ENCODE results near the gene CUL3.
"Not testable (repeated sequence)": the region's sequence is repeated elsewhere in the genome, so short reads cannot be mapped to it uniquely, and the experiment has no call there.

Gene CUL3

DNA sequence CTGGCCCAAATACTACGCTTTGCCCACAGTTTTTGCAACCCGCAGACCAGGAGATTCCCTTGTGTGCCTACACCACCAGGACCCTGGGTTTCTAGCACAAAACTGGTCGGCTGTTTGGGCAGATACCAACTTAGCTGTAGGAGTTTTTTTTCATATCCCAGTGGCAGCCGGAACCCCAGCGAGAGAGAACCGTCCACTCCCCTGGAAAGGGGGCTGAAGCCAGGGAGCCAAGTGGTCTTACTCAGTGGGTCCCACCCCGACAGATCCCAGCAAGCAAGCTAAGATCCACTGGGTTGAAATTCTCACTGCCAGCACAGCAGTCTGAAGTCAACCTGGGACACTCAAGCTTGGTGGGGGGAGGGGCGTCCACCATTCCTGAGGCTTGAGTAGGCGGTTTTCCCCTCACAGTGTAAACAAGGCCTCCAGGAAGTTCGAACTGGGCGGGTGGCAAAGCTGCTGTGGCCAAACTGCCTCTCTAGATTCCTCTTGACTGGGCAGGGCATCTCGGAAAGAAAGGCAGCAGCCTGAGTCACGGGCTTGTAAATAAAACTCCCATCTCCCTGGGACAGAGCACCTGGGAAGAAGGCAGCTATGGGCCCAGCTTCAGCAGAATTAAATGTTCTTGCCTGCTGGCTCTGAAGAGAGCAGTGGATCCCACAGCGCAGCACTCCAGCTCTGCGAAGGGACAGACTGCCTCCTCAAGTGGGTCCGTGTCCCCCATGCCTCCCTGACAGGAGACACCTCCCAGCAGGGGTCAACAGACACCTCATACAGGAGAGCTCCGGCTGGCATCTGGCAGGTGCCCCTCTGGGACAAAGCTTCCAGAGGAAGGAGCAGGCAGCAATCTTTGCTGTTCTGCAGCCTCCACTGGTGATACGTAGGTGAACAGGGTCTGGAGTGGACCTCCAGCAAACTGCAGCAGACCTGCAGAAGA, 99.8 kb downstream of the CUL3 start:
- DNase-seq (ENCODE audit: low read depth in 1 of 2, low spot score in 1 of 2) = not testable (repeated sequence)

DNA sequence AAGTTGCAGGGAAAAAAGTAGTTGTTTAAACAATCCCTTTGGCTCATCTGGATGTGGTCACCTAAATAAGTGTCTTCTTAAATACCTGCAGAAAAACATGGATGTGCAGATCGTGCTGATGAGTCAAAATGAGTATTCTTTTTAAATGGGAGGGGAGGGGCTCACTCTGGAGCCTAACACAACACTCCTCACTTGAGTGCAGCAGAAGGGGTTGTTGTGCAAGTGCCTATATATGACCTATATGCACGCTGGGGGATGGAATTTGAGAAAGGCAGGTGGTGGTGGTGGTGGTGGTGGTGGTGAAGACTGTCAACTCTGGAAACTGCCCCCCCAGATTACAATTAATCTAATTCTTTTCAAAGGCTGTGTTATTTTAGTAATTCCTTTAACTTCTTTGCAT, 105.3 kb downstream of the CUL3 start:
- no peak for DNase-seq (ENCODE audit: low read depth in 1 of 2, low spot score in 1 of 2)

DNA sequence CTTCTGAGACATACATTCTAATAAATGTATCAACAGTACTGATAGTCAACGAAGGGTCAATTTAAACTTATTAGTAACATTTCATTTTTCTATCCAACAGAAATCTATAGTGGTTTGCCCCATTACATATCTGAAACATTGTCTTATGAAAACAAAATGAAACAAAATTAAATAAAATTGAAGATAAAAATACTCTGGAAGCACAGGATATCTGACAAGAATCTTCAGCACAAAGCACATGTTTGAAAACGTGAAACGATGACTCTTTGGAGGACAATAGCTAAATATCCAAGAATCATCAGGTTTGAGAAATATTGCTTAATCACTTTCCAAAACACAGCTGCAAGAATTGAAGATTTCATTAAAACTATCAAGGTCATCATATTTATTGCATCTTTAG, 112.3 kb downstream of the CUL3 start:
- DNase-seq (ENCODE audit: low read depth in 1 of 2, low spot score in 1 of 2) = no peak

DNA sequence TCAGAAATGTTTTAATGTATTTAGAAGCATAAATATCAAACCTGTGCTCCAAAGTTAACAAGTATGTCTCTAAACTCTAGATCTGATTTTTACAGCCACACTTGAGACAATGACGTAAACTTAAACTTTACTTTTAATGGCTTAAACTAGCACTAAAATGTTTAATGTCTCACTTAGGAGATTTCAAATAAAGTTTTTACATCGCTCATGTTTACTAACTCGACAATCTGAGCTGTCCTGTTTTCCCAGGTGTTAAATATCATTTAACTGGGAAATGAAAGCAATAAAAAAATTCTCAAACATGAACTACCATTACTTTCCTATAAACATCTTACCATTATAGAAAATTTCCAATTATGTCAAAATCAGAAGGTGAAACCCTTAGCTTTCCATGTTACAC, 113.0 kb downstream of the CUL3 start:
- no peak for DNase-seq (ENCODE audit: low read depth in 1 of 2, low spot score in 1 of 2)

DNA sequence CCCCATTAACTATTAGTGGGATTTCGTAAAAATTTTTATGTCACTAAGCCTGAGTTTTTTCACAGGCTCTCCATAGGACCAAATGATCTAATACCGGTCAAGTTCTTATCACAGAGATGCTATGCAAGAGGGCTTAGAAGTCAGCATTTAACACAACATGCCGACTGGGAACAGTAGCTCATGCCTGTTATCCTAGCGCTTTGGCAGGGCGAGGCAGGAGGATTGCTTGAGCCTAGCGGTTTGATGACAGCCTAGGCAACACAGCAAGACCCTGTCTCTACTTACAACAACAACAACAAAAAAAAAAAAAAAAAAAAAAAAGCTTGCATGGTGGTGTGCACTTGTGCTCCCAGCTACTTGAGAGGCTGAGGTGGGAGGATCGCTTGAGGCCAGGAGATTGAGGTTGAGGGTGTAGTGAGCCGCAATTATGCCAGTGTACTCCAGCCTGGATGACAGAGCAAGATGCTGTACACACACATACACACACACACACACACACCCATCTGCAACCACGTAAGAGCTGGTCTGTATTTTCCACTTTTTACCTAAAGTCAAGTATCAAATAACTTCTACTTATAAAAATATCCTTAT, 115.7 kb downstream of the CUL3 start:
- no peak for DNase-seq (ENCODE audit: low read depth in 1 of 2, low spot score in 1 of 2)

DNA sequence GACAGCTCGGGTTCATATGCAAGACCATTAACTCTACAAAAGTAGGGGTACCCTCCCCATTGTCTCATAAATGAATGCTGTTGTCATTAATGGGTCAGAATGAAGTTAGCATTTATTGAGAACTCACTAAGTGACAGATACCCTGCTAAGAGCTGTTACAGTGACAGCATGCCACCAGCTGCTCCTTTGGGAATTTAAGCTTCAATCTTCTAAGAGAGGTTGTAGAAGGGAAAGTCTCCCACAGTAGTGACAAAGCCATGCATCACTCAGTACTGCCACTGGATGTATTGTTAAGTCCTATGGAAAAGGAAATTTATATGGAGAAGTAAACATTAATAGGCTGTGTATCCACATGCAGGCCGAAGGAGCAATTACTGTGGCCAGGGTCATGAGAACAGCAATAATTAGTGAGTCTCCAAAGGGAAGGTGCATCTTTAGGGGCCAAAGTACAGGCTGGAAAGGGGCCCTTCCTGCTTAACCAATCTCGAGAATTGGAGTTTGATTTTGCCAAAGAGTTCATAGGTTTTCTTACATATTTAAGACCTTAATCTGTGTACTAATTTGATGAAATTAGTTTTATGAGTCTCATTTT, 118.8 kb downstream of the CUL3 start:
- no peak for DNase-seq (ENCODE audit: low read depth in 1 of 2, low spot score in 1 of 2)

DNA sequence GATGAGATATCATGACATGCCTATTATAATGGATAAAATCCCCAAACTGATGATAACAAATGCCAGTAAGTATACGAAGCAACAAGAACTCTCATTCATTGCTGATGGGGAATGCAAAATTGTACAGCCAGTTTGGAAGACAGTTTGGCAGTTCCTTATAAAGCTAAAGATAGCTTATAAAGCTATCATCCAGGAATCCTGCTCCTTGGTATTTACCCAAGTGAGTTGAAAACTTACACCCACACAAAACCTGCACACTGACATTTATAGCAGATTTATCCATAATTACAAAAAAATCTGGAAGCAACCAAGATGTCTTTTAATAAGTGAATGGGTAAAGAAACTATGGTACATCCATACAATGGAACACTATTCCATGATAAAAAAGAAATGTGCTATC, 123.8 kb downstream of the CUL3 start:
- DNase-seq (ENCODE audit: low read depth in 1 of 2, low spot score in 1 of 2) = no peak

DNA sequence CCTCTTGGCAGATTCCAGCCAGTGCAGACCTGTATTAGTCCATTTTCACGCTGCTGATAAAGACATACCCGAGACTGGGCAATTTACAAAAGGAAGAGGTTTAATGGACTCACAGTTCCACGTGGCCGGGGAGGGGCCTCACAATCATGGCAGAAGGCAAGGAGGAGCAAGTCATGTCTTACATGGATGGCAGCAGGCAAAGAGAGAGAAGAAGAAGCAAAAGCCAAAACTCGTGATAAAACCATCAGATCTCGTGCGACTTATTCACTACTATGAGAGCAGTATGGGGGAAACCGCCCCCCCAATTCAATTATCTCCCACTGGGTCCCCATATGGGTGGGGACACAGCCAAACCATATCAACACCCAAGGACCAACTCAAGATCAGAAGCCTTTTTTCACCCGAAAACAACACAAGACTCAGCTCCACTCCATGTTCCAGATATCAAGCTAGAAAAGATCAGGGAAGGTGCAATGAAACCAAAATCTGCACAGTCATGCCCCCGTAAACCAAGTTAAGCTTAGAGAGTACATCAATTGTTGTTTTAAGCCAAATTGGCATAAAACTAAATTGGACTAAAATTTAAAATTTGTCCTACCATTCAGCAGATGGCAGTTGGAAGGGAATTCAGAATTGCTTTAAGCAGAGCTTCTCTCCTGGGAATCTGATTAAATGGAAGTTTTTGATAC, 127.6 kb downstream of the CUL3 start:
- DNase-seq (ENCODE audit: low read depth in 1 of 2, low spot score in 1 of 2) = no peak

DNA sequence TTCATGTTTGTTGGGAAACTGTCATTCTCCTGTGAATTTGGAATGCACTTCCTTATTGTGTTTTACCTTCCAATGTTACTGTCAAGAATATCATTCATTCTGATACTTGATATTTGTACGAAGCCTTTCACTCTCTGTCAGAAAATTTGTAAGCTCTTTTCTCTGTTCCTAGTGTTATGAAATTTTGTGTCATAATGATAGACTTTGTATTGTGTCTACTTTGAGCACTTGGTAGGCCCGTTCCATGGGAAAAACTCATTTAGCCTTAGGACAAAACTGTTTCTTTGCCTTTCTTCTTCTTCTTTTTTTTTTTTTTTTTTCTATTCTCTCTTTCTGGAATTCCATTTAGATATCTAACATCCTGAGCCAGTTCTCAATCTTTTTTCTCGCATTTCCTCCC, 131.3 kb downstream of the CUL3 start:
- no peak for DNase-seq (ENCODE audit: low read depth in 1 of 2, low spot score in 1 of 2)

DNA sequence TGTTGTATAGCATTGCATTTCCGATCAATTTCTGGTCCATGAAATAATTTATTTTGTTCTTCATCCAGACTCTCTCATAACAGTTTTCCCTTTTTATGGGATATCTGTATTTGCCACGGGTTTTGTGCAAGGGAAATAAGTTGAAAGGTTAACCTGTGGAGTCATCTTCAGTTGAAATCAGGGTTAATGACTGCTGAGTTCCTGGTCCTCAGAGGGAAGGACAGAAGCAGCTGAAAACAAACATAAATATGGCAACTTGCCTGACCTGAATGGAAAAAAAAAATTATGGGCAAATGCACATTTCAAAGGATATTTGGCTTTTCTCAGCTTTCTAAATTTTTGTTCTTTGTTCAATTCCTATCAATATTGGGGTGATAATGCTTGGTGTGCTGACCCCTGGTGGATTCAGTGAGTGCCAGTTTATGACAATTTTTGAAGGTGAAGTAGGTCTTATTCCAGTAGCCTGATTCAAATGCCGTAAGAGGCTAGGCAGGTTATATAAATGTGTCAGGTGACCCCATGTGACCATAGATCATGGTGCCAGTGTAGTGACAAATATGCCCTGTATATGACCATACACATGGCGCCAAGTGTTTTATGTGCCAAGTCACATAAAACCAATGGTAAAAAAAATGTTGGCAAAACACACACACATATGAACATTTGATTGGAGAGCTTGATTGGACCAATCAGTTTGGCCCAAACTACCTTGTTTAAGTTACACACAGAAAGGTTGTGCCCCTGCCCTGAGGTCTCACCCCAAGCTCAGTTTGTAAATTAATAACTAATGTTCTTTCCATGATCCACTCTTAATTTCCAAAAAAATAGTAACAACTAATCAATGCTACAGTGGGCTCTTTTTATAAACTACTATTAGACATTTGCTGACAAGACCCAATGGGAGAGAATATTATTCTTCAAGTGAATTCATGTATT, 135.7 kb downstream of the CUL3 start:
- DNase-seq (ENCODE audit: low read depth in 1 of 2, low spot score in 1 of 2) = no peak

DNA sequence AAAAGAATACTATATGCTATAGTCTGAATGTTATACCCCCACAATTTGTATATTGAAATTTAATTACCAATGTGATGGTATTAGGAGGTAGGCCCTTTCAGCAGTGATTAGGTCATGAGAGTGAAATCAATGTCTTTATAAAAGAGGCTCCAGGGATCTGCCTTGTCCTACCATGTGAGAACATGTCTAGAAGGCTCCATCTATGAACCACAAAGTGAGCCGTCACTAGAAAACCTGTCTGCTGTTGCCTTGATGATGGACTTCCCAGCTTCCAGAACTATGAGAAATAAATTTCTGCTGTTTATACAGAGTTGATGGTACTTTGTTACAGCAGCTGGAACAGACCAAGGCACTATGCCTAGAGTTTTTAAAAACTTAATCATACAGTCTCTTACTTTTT, 136.9 kb downstream of the CUL3 start:
- no peak for DNase-seq (ENCODE audit: low read depth in 1 of 2, low spot score in 1 of 2)

DNA sequence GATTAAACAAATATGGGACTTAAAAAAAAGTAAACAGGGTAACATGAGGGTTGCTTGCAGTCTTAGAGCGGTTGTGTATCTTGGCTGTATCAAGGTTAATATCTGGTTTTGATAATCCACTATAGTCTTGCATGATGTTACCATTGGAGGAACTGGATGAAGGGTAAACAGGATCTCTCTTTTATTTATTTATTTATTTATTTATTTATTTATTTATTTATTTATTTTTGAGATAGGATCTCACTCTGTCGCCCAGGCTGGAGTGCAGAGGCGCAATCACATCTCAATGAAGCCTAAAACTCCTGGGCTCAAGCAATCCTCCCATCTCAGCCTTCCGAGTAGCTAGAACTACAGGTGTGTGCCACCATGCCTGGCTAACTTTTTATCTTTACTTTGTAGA, 140.4 kb downstream of the CUL3 start:
- DNase-seq (ENCODE audit: low read depth in 1 of 2, low spot score in 1 of 2) = no peak

DNA sequence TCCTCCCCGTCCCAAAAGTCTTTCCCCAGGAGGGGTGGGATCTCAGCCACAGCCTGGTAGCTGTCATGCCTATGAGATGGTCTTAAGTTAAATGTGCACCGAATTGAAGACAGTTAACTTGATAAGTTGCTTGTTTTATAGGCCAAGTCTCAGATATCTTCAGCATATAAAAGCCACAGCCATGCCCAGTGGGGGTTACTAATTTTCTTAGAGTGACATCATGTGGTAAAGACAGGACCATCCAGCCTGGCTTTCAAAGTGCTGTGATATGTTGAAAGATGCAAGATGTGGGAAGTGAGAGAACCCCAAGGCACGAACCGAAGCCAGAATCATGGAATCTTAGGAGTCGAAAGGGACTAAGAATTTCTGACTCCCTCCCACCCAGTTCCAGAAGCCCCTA, 141.1 kb downstream of the CUL3 start:
- DNase-seq (ENCODE audit: low read depth in 1 of 2, low spot score in 1 of 2) = no peak

DNA sequence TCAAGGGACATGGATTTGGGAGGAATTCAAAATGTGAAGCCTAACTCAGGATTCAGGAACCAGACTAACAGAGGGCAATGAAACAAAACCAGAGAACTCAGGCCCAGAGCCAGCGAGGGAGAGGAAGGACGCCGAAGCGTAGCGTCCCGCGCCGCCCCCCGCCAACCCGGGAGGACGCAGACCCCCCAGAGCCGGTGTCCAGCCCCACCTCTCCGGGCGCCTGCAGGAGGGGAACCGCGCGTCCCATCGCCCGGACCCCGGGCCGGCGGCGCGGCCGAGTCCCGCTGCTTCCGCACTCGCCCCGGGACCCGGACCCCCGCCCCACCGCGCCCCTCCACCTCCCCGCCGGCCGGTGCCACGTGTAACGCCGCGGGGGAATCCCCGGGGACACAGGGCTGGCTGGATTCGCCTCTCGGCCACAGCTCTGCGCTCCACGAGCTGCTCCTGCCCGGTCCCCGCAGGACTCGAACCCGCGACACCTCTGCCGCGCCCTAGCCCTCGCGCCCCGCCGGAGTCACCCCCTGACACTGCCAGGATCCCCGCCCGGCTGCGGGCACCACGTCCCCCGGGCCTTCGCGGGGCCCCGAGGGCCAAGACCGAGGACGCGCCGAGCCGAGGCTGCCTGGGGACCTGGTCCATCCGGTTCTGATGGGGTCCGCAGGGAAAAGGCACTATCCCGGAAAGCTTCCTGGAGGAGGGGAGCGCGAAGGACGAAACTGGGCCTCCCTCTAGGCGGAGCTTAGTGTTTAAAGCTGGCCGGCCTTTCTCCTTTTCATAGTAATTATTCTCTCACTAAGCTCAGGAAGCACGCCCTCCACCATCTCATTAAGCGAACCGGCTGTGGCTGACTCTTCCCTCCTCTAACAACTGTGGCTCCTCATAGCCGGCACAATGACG, 142.8 kb downstream of the CUL3 start:
- DNase-seq (ENCODE audit: low read depth in 1 of 2, low spot score in 1 of 2) = no peak

DNA sequence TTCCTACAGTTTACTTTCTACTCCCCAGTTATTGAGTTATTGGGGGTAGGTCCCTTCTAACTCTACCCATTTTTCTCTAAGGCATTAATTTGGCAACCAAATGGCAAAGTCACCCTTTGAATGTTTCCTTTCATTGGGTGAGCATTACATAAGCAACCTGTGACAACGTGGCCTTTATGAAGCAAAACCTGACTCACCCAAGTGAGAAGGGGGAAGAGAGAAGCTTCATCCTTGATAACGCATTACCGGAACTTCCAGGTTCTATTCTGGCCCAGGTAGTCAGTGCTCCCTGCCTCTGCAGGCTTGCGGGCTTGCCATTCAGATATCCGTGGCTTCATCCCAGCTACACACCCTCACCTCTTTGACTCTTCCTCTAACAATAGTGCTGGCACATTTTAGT, 144.2 kb downstream of the CUL3 start:
- DNase-seq (ENCODE audit: low read depth in 1 of 2, low spot score in 1 of 2) = no peak

DNA sequence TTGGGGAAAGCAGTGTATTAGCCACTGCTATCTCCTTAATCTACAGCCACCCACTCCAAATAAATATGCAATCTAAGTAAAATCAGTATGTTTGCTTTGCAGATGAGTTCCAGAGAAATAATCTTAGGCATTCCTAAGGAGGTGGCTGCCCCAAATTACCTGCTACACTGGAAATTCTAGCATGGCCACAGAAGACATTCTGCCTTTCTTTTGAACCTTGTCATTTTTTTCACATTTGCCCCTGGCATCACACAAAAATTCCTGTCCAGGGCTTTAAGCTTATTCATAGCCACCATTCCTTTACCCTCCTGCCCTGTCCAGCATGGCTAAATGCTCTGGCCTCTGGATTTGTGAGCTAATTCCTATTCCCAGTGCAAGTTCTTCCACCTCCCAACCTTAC, 146.4 kb downstream of the CUL3 start:
- no peak for DNase-seq (ENCODE audit: low read depth in 1 of 2, low spot score in 1 of 2)

DNA sequence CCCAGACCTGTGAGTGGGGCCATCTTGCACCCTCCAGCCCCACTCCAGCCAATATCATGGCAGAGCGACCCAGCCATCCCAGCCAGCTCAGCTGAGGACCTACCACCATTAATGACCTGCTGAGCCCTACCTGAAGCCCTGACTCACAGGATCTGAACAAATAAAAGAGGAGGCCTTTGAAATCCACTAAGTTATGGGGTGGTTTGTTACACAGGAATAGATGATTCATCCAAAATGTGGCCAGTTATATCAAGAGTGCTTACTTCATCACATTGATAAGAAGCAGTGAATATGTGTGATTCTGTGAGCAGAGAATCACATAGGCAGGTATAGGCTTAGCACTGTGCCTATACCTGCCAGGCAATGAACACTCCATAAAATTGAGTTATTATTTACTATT, 148.5 kb downstream of the CUL3 start:
- no peak for DNase-seq (ENCODE audit: low read depth in 1 of 2, low spot score in 1 of 2)

DNA sequence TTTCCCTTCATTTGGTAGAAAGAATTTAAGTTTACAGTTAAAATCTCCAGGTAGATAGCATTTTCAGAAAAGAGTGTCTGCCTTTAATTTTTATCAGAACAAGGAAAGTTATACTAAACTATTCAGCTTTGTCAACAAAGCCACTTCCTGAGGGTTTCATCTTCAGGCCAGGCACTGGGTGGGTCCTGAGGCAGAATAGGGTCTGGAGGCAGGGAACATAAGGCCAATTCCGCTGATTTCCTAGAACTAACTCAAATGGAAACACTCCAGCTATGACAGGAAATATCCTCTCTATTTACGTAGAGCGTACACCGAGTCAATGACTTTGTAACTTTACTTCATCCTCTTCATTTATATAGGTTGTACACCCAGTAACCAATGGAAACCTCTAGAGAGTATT, 150.5 kb downstream of the CUL3 start:
- no peak for DNase-seq (ENCODE audit: low read depth in 1 of 2, low spot score in 1 of 2)

DNA sequence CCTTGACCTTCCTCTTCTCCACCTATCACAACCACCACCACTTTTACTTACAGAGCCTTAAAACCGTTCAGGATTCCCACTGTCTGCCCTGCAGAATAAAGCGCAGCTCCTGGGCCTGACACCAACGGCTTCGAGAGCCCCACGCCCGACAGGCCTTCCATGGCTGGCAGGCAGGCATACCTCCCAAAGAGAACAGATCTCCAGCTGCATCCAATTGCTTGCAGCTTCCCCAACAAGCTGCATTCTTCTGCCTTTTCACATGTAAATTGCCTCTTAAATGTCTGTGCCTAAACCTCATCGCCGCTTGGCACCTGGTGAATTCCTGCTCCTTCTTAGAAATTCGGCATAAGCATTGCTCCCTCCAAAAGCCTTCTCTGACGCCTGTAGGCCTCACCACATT, 151.7 kb downstream of the CUL3 start:
- DNase-seq (ENCODE audit: low read depth in 1 of 2, low spot score in 1 of 2) = no peak
